Peyer's patch (tissue), 4 donors: ENCODE measurements around the gene S100A13.

ENCODE experiments used
- CTCF ChIP-seq, 6 experiments: fragments of 450-650 bp in 4 of 6; fragments of 200-600 bp in 2 of 6; sonication (generic) in 1 of 6; IDR thresholded peaks; one replicate each; pipeline ENCODE4 v1.5.1; 2017 to 2019; ENCODE audit warnings: antibody characterized with exemption in 6 of 6, mild to moderate bottlenecking in 3 of 6, moderate library complexity in 1 of 6
- POLR2A ChIP-seq, 2 donors: fragments of 450-650 bp; IDR thresholded peaks; one replicate each; pipeline ENCODE4 v1.5.1; 2017; ENCODE audit warnings: antibody characterized with exemption in 2 of 2, mild to moderate bottlenecking in 2 of 2, moderate library complexity in 2 of 2

DNA sequence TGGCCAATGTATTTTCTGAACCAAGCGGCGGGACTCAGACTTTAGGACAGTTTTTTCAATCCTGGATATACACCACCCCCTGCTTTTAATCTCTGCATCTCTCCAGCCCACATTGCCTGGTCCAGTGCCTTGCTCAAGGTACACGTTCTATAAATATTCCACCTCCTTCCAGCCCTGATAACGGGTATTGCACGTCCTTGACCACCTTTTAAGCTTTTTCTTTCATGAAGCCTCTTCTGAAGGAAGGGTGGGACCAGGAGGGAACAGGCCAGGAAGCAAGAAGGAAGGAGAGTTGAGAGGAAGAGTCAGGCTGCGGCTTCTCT is 17.8 kb downstream of the S100A13 start:
- TF ChIP-seq CTCF (IDR thresholded peaks at IDR 0.05) (no peak), POLR2A (IDR thresholded peaks at IDR 0.05) (no peak)
